Stimulated activated CD8-positive, alpha-beta memory T cell treated with anti-CD3 and anti-CD28 coated beads, Interleukin-7, amount 100 ng/mL, for 4 hours (primary cell): Measurements from ENCODE around the gene APCDD1L.

Experiments used
- DNase-seq, 2 donors: peaks; one replicate each; pipeline ENCODE4 v3.0.0-alpha.2; 2020; ENCODE audit warnings: low read depth in 2 of 2

APCDD1L gene

GRCh38 chr20:58515233-58516212 lies at the start of gene APCDD1L:
APCDD1L (minus strand) TSS chr20:58515399; CDS start chr20:58514707, 692 bp downstream.
- no peak for DNase-seq

- DNase-seq, result no peak
Measured at GRCh38 chr20:58559368-58559729, 44.1 kb upstream of the APCDD1L start.

- DNase-seq, result no peak
Measured at GRCh38 chr20:58558486-58559367, 43.5 kb upstream of the APCDD1L start.

- DNase-seq, result no peak
Measured at GRCh38 chr20:58557733-58558342, 42.6 kb upstream of the APCDD1L start.

GRCh38 chr20:58556961-58557360 lies 41.8 kb upstream of the APCDD1L start:
- DNase-seq, result no peak

GRCh38 chr20:58555078-58555765 lies 40.0 kb upstream of the APCDD1L start:
- no peak for DNase-seq

- no peak for DNase-seq
Measured at GRCh38 chr20:58554541-58554940, 39.3 kb upstream of the APCDD1L start.

- no peak for DNase-seq
Measured at GRCh38 chr20:58553841-58554240, 38.6 kb upstream of the APCDD1L start.

GRCh38 chr20:58553166-58553696 lies 38.0 kb upstream of the APCDD1L start:
- no peak for DNase-seq

- no peak for DNase-seq
Measured at GRCh38 chr20:58552366-58552934, 37.3 kb upstream of the APCDD1L start.

GRCh38 chr20:58551631-58552030 lies 36.4 kb upstream of the APCDD1L start:
- DNase-seq, result no peak

- no peak for DNase-seq
Measured at GRCh38 chr20:58550275-58551059, 35.3 kb upstream of the APCDD1L start.

GRCh38 chr20:58549231-58550209 lies 34.3 kb upstream of the APCDD1L start:
- DNase-seq, result no peak

- DNase-seq, result no peak
Measured at GRCh38 chr20:58547623-58548475, 32.6 kb upstream of the APCDD1L start.

GRCh38 chr20:58546756-58547622 lies 31.8 kb upstream of the APCDD1L start:
- DNase-seq, result no peak

- DNase-seq, result no peak
Measured at GRCh38 chr20:58546416-58546711, 31.2 kb upstream of the APCDD1L start.
